WTC11 (cell line): ENCODE data around the gene RBSN. TPM values are rescaled to one million over a fixed set of nuclear protein-coding genes. Genes with fewer than 3 reads are reported as not detected.
A peak's percentile ranks its signal among the peaks of the same experiment; 100 is the strongest.

ENCODE experiments used
- ATAC-seq: fragments of 200-7000 bp; cut with Tn5 transposase; 2 replicates; pipeline ENCODE4 v1.10.0; 2021; ENCODE audit warnings: mild to moderate bottlenecking, moderate library complexity
- CTCF ChIA-PET: fragments of 300-600 bp; sonication (Branson Sonifier 250); formaldehyde crosslinking; loops from one replicate; lab custom pipeline; 2021; ENCODE audit warnings: antibody characterized with exemption; lab: Charles Lee
- POLR2A ChIA-PET: fragments of 350-600 bp; sonication (Branson Sonifier 250); formaldehyde crosslinking; loops from one replicate; lab custom pipeline; 2021; ENCODE audit warnings: antibody characterized with exemption; lab: Charles Lee
- DNase-seq: peaks from one replicate; pipeline ENCODE4 v3.0.0; 2021; ENCODE audit warnings: low spot score
- H3K27ac Mint-ChIP-seq: 2 replicates; pipeline ENCODE4 v1.8.0; 2021; ENCODE audit warnings: mixed read lengths
- H3K27me3 Mint-ChIP-seq: 2 replicates; pipeline ENCODE4 v1.8.0; 2021; ENCODE audit warnings: low read depth, mild to moderate bottlenecking, moderate library complexity, mixed read lengths
- H3K36me3 Mint-ChIP-seq: 2 replicates; pipeline ENCODE4 v1.8.0; 2021; ENCODE audit warnings: mixed read lengths
- H3K4me1 Mint-ChIP-seq: 2 replicates; pipeline ENCODE4 v1.8.0; 2022; ENCODE audit warnings: mixed read lengths
- H3K4me3 Mint-ChIP-seq: 2 replicates; pipeline ENCODE4 v1.8.0; 2021; ENCODE audit warnings: mild to moderate bottlenecking, moderate library complexity, mixed read lengths
- H3K9me3 Mint-ChIP-seq: 2 replicates; pipeline ENCODE4 v1.8.0; 2021; ENCODE audit warnings: mixed read lengths
- AR ChIP-seq: fragments of 250-450 bp; sonication (Bioruptor Pico); IDR thresholded peaks from 2 replicates; pipeline ENCODE4 v1.9.0; 2021; ENCODE audit warnings: mild to moderate bottlenecking
- CREB1 ChIP-seq: sonication (generic); formaldehyde crosslinking; IDR thresholded peaks from 2 replicates; pipeline ENCODE4 v1.8.0; 2023; ENCODE audit warnings: mild to moderate bottlenecking, missing genetic modification reagents
- EMX1 ChIP-seq: fragments of 250-450 bp; sonication (Bioruptor Pico); IDR thresholded peaks from 2 replicates; pipeline ENCODE4 v1.8.0; 2021; ENCODE audit warnings: mild to moderate bottlenecking
- HMGA2 ChIP-seq: fragments of 250-450 bp; sonication (Bioruptor Pico); IDR thresholded peaks from 2 replicates; pipeline ENCODE4 v1.4.0; 2021; ENCODE audit warnings: mild to moderate bottlenecking, moderate library complexity
- IRF2 ChIP-seq: sonication (generic); formaldehyde crosslinking; IDR thresholded peaks from 2 replicates; pipeline ENCODE4 v1.8.0; 2022; ENCODE audit warnings: low read depth, missing genetic modification reagents, borderline replicate concordance
- MYBL2 ChIP-seq: sonication (generic); formaldehyde crosslinking; IDR thresholded peaks from 2 replicates; pipeline ENCODE4 v1.8.1; 2023; ENCODE audit warnings: mild to moderate bottlenecking, moderate library complexity, missing genetic modification reagents
- NFYB ChIP-seq: sonication (generic); formaldehyde crosslinking; conservative IDR thresholded peaks from 2 replicates; pipeline ENCODE4 v1.8.0; 2022; ENCODE audit warnings: low read depth, missing genetic modification reagents
- NR3C1 ChIP-seq: sonication (generic); formaldehyde crosslinking; conservative IDR thresholded peaks from 2 replicates; pipeline ENCODE4 v1.8.1; 2023; ENCODE audit warnings: low read depth, mild to moderate bottlenecking, missing genetic modification reagents
- PRDM15 ChIP-seq: sonication (generic); formaldehyde crosslinking; IDR thresholded peaks from 2 replicates; pipeline ENCODE4 v1.8.0; 2022; ENCODE audit warnings: missing genetic modification reagents
- SMAD4 ChIP-seq: sonication (generic); formaldehyde crosslinking; IDR thresholded peaks from 2 replicates; pipeline ENCODE4 v1.8.0; 2022; ENCODE audit warnings: mild to moderate bottlenecking, missing genetic modification reagents
- SP1 ChIP-seq: sonication (generic); formaldehyde crosslinking; conservative IDR thresholded peaks from 2 replicates; pipeline ENCODE4 v1.8.1; 2022; ENCODE audit warnings: missing genetic modification reagents
- STAT6 ChIP-seq: sonication (generic); formaldehyde crosslinking; conservative IDR thresholded peaks from 2 replicates; pipeline ENCODE4 v1.8.1; 2023; ENCODE audit warnings: mild to moderate bottlenecking, low read depth, missing genetic modification reagents, moderate library complexity
- TEAD4 ChIP-seq: sonication (generic); formaldehyde crosslinking; IDR thresholded peaks from 2 replicates; pipeline ENCODE4 v1.8.0; 2022; ENCODE audit warnings: mild to moderate bottlenecking, missing genetic modification reagents
- ZNF219 ChIP-seq: sonication (generic); formaldehyde crosslinking; IDR thresholded peaks from 2 replicates; pipeline ENCODE4 v1.8.0; 2023; ENCODE audit warnings: missing genetic modification reagents, mild to moderate bottlenecking, borderline replicate concordance
- ZNF232 ChIP-seq: sonication (generic); formaldehyde crosslinking; IDR thresholded peaks from 2 replicates; pipeline ENCODE4 v1.8.0; 2022; ENCODE audit warnings: mild to moderate bottlenecking, missing genetic modification reagents
- total RNA-seq: library from RNA; stranded (reverse); gene quantifications from 3 replicates; pipeline ENCODE4 v1.2.3, GENCODE V29; 2021
- TF ChIP-seq, protein P1 (sequence below): sonication (generic); formaldehyde crosslinking; IDR thresholded peaks from 2 replicates; pipeline ENCODE4 v1.8.1; 2023; ENCODE audit warnings: mild to moderate bottlenecking, missing genetic modification reagents
- TF ChIP-seq, protein P2 (sequence below): sonication (generic); formaldehyde crosslinking; IDR thresholded peaks from 2 replicates; pipeline ENCODE4 v1.8.0; 2023; ENCODE audit warnings: missing genetic modification reagents, mild to moderate bottlenecking, borderline replicate concordance

The RBSN gene
- total RNA-seq, 1 experiment from 2014 or later, result 24.2 TPM

DNA sequence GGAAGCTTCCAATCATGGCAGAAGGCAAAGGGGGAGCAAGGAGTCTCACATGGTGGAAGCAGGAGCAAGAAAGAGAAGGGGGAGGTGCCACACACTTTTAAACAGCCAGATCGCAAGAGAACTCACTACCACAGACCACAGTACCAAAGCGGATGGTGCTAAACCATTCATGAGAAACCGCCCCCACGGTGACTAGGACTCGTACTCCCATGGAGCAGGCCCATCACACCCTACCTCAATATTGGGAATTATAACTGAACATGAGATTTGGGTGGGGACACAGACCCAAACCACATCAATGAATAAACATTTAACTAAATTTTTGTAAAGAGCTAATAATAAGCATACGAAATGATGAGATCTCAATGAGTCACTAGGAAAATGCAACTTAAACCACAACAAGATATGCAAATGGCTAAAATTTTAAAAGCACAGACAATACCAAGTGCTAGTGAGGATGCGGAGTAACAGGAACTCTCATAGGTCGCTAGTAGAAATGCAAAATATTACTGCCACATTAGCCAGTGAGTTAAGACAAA, 43.9 kb downstream of the RBSN start:
- DNase-seq (no peak), ATAC-seq (no peak)
- ChIA-PET CTCF (interaction anchor here (1.0 kb wide), 1 partner anchor 128 kb away, joined by 3 read pairs; no protein-coding TSS in a partner anchor), POLR2A (no interaction called here)
- peaks cover 19% of the 10 kb centered on the region for H3K4me1 Mint-ChIP-seq
- H3K9me3 Mint-ChIP-seq, result no peaks in the 10 kb centered on the region
- H3K36me3 Mint-ChIP-seq, result peaks cover 62% of the 10 kb centered on the region
- H3K4me3 Mint-ChIP-seq, result no peak overlapping the region
- no peaks in the 10 kb centered on the region for H3K27me3 Mint-ChIP-seq
- H3K27ac Mint-ChIP-seq, result peak overlapping the region; percentile 79; the same call in 1 of the 2 replicates
- TF ChIP-seq ZNF219 (CRISPR knock-in tag), result no peak
- TF ChIP-seq AR (CRISPR knock-in tag), result 0 out of 2 replicates have a peak, but pooled peaks have one; percentile 17

DNA sequence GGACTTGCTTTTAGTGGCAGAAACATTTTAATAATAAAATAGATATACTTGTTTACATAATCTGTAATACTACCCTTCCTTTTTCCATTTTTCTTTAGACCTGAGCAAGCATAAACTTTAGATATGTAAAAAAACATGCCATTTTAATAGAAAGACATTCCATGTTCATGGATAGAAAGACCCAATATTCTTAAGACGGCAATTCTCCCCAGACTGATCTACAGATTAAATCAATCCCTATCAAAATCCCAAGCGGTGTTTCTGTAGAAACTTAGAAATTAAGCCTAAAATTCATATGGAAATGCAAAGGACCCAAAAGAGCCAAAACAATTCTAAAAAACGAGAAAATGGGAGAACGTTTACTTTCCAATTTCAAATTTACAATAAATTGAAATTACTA, 45.4 kb downstream of the RBSN start:
- no peak for DNase-seq
- Mint-ChIP-seq H3K4me3 (no peak overlapping the region), H3K36me3 (peaks cover 56% of the 10 kb centered on the region), H3K9me3 (no peaks in the 10 kb centered on the region), H3K27ac (no peak overlapping the region), H3K27me3 (no peaks in the 10 kb centered on the region), H3K4me1 (peaks cover 19% of the 10 kb centered on the region)
- ChIA-PET CTCF (no interaction called here), POLR2A (no interaction called here)
- ATAC-seq, result no peak
- TF ChIP-seq, protein P1, sequence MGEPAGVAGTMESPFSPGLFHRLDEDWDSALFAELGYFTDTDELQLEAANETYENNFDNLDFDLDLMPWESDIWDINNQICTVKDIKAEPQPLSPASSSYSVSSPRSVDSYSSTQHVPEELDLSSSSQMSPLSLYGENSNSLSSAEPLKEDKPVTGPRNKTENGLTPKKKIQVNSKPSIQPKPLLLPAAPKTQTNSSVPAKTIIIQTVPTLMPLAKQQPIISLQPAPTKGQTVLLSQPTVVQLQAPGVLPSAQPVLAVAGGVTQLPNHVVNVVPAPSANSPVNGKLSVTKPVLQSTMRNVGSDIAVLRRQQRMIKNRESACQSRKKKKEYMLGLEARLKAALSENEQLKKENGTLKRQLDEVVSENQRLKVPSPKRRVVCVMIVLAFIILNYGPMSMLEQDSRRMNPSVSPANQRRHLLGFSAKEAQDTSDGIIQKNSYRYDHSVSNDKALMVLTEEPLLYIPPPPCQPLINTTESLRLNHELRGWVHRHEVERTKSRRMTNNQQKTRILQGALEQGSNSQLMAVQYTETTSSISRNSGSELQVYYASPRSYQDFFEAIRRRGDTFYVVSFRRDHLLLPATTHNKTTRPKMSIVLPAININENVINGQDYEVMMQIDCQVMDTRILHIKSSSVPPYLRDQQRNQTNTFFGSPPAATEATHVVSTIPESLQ (CRISPR knock-in tag), result no peak
- no peak for TF ChIP-seq HMGA2 (CRISPR knock-in tag)
- no peak for TF ChIP-seq NFYB
- no peak for TF ChIP-seq IRF2 (CRISPR knock-in tag)
- no peak for TF ChIP-seq NR3C1 (CRISPR knock-in tag)
- no peak for TF ChIP-seq SMAD4 (CRISPR knock-in tag)
- no peak for TF ChIP-seq MYBL2 (CRISPR knock-in tag)
- no peak for TF ChIP-seq CREB1 (CRISPR knock-in tag)
- no peak for TF ChIP-seq TEAD4 (CRISPR knock-in tag)
- TF ChIP-seq STAT6 (CRISPR knock-in tag), result no peak
- TF ChIP-seq ZNF232 (CRISPR knock-in tag), result no peak
- TF ChIP-seq PRDM15, result no peak
- TF ChIP-seq SP1 (CRISPR knock-in tag), result no peak
- TF ChIP-seq EMX1 (CRISPR knock-in tag), result no peak
- TF ChIP-seq, protein P2, sequence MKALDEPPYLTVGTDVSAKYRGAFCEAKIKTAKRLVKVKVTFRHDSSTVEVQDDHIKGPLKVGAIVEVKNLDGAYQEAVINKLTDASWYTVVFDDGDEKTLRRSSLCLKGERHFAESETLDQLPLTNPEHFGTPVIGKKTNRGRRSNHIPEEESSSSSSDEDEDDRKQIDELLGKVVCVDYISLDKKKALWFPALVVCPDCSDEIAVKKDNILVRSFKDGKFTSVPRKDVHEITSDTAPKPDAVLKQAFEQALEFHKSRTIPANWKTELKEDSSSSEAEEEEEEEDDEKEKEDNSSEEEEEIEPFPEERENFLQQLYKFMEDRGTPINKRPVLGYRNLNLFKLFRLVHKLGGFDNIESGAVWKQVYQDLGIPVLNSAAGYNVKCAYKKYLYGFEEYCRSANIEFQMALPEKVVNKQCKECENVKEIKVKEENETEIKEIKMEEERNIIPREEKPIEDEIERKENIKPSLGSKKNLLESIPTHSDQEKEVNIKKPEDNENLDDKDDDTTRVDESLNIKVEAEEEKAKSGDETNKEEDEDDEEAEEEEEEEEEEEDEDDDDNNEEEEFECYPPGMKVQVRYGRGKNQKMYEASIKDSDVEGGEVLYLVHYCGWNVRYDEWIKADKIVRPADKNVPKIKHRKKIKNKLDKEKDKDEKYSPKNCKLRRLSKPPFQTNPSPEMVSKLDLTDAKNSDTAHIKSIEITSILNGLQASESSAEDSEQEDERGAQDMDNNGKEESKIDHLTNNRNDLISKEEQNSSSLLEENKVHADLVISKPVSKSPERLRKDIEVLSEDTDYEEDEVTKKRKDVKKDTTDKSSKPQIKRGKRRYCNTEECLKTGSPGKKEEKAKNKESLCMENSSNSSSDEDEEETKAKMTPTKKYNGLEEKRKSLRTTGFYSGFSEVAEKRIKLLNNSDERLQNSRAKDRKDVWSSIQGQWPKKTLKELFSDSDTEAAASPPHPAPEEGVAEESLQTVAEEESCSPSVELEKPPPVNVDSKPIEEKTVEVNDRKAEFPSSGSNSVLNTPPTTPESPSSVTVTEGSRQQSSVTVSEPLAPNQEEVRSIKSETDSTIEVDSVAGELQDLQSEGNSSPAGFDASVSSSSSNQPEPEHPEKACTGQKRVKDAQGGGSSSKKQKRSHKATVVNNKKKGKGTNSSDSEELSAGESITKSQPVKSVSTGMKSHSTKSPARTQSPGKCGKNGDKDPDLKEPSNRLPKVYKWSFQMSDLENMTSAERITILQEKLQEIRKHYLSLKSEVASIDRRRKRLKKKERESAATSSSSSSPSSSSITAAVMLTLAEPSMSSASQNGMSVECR (CRISPR knock-in tag), result no peak
